SK-N-MC (cell line): ENCODE measurements around the gene PDZD7.

ENCODE experiments used
- EZH2 ChIP-seq: fragments of 200-600 bp; sonication (generic); IDR thresholded peaks from one replicate; pipeline ENCODE4 v1.6.1; 2017; ENCODE audit warnings: antibody characterized with exemption
- FOXP2 ChIP-seq: optimal IDR thresholded peaks from 2 replicates; pipeline ENCODE3; 2011; ENCODE audit warnings: mild to moderate bottlenecking, moderate library complexity; ENCODE audit not compliant: insufficient read depth; ENCODE audit errors: extremely low read length, control extremely low read depth
- POLR2AphosphoS5 ChIP-seq: IDR thresholded peaks from 2 replicates; pipeline ENCODE4 v1.6.1; 2012; ENCODE audit warnings: mild to moderate bottlenecking, low read depth, low read length, borderline replicate concordance

- TF ChIP-seq POLR2AphosphoS5 (no peak), EZH2 (no peak), FOXP2 (no peak)
Measured at GRCh38 chr10:101054351-101054750, 23.4 kb upstream of the PDZD7 start.
